IMR-90 (cell line): ENCODE results near the gene TMEFF1. TPM values are rescaled to one million over a fixed set of nuclear protein-coding genes. Genes with fewer than 3 reads are reported as not detected.
A peak's percentile ranks its signal among the peaks of the same experiment; 100 is the strongest.

Experiments used
- ATAC-seq: fragments of 200-7000 bp; cut with Tn5 transposase; 2 replicates; pipeline ENCODE4 v1.9.1; 2020; ENCODE audit warnings: low read depth, mild to moderate bottlenecking, moderate library complexity
- BruUV-seq: library from RNA; stranded (reverse); fragments of 400-500 nt; replicated peaks from 2 replicates; lab custom pipeline; 2021; lab: Mats Ljungman, UMichigan
- CTCF ChIA-PET: fragments of 300-600 bp; formaldehyde crosslinking; extraction: SDS; loops from one replicate; lab custom pipeline; 2021; ENCODE audit warnings: antibody characterized with exemption; lab: Yijun Ruan, JAX
- POLR2A ChIA-PET: fragments of 300-600 bp; sonication (Branson Sonifier 250); formaldehyde crosslinking; loops from one replicate; lab custom pipeline; 2022; ENCODE audit warnings: antibody characterized with exemption; ENCODE audit not compliant: unreplicated experiment; lab: Charles Lee
- DNase-seq: peaks from one replicate; pipeline ENCODE4 v3.0.0; 2013
- H2AFZ ChIP-seq: replicated peaks from 2 replicates; pipeline ENCODE3; 2013; ENCODE audit warnings: low read length, mild to moderate bottlenecking; ENCODE audit not compliant: poor library complexity
- H2AK5ac ChIP-seq: 2 replicates; pipeline ENCODE4 v1.6.1; 2013; ENCODE audit warnings: low read depth, low read length, inconsistent platforms
- H2AK9ac ChIP-seq: replicated peaks from 2 replicates; pipeline ENCODE3; 2013; ENCODE audit warnings: mild to moderate bottlenecking, low read depth, low read length, moderate library complexity; ENCODE audit not compliant: poor library complexity
- H2BK120ac ChIP-seq: 2 replicates; pipeline ENCODE4 v1.6.1; 2013; ENCODE audit warnings: low read depth, low read length, inconsistent platforms
- H2BK15ac ChIP-seq: 3 replicates; pipeline ENCODE4 v1.6.1; 2013; ENCODE audit warnings: low read depth, low read length, inconsistent platforms
- H2BK20ac ChIP-seq: 2 replicates; pipeline ENCODE4 v1.6.1; 2013; ENCODE audit warnings: low read depth, mild to moderate bottlenecking, inconsistent platforms, low read length, moderate library complexity
- H2BK5ac ChIP-seq: 2 replicates; pipeline ENCODE4 v1.6.1; 2013; ENCODE audit warnings: mild to moderate bottlenecking, low read depth, low read length, inconsistent platforms; ENCODE audit not compliant: poor library complexity, severe bottlenecking
- H3K14ac ChIP-seq: replicated peaks from 2 replicates; pipeline ENCODE4 v1.6.1; 2013; ENCODE audit warnings: low read depth, low read length, inconsistent platforms
- H3K18ac ChIP-seq: 2 replicates; pipeline ENCODE4 v1.6.1; 2013; ENCODE audit warnings: low read depth, low read length, control low read depth
- H3K23ac ChIP-seq: 2 replicates; pipeline ENCODE4 v1.6.1; 2013; ENCODE audit warnings: low read depth, low read length, inconsistent platforms
- H3K27ac ChIP-seq: 2 replicates; pipeline ENCODE4 v1.5.1; 2013; ENCODE audit warnings: mild to moderate bottlenecking, control low read depth, low read length; ENCODE audit not compliant: insufficient read depth
- H3K27me3 ChIP-seq: 2 replicates; pipeline ENCODE4 v1.6.1; 2013; ENCODE audit warnings: low read length; ENCODE audit not compliant: control insufficient read depth, insufficient read depth
- H3K36me3 ChIP-seq: 2 replicates; pipeline ENCODE4 v1.6.1; 2013; ENCODE audit warnings: low read length, mixed read lengths; ENCODE audit not compliant: control insufficient read depth, insufficient read depth
- H3K4ac ChIP-seq: 2 replicates; pipeline ENCODE4 v1.6.1; 2013; ENCODE audit warnings: low read depth, low read length, inconsistent platforms
- H3K4me1 ChIP-seq: 2 replicates; pipeline ENCODE4 v1.6.1; 2013; ENCODE audit warnings: low read length, mixed read lengths; ENCODE audit not compliant: control insufficient read depth, insufficient read depth
- H3K4me2 ChIP-seq: 2 replicates; pipeline ENCODE4 v1.6.1; 2013; ENCODE audit warnings: low read depth, mild to moderate bottlenecking, control low read depth, low read length, moderate library complexity
- H3K4me3 ChIP-seq: 2 replicates; pipeline ENCODE4 v1.5.1; 2013; ENCODE audit warnings: low read depth, mild to moderate bottlenecking, control low read depth, low read length, moderate library complexity; ENCODE audit not compliant: insufficient read depth
- H3K56ac ChIP-seq: 2 replicates; pipeline ENCODE4 v1.6.1; 2013; ENCODE audit warnings: low read length, inconsistent platforms; ENCODE audit not compliant: insufficient read depth; ENCODE audit errors: extremely low read depth
- H3K79me1 ChIP-seq, 2 experiments: 2 replicates each; pipeline ENCODE4 v1.6.1; 2013; ENCODE audit warnings: low read length in 2 of 2, inconsistent platforms in 1 of 2, low read depth in 1 of 2
- H3K9ac ChIP-seq: 2 replicates; pipeline ENCODE4 v1.6.1; 2013; ENCODE audit warnings: low read depth, low read length, control low read depth
- H3K9me1 ChIP-seq: 2 replicates; pipeline ENCODE4 v1.6.1; 2013; ENCODE audit warnings: low read length, inconsistent platforms; ENCODE audit not compliant: insufficient read depth
- H3K9me3 ChIP-seq: 2 replicates; pipeline ENCODE4 v1.6.1; 2013; ENCODE audit warnings: low read length; ENCODE audit not compliant: control insufficient read depth, insufficient read depth
- H4K20me1 ChIP-seq: 2 replicates; pipeline ENCODE4 v1.6.1; 2013; ENCODE audit warnings: low read length, inconsistent platforms; ENCODE audit not compliant: insufficient read depth
- H4K5ac ChIP-seq: 2 replicates; pipeline ENCODE4 v1.6.1; 2013; ENCODE audit warnings: mild to moderate bottlenecking, low read depth, low read length, control low read depth
- H4K8ac ChIP-seq, 2 experiments: 2 replicates each; pipeline ENCODE4 v1.6.1; 2013; ENCODE audit warnings: low read depth in 2 of 2, low read length in 2 of 2, control low read depth in 1 of 2, inconsistent platforms in 1 of 2
- H4K91ac ChIP-seq: 2 replicates; pipeline ENCODE4 v1.6.1; 2013; ENCODE audit warnings: low read depth, low read length, inconsistent platforms; ENCODE audit not compliant: insufficient read depth
- BHLHE40 ChIP-seq: fragments of 150-350 bp; IDR thresholded peaks from 2 replicates; pipeline ENCODE4 v1.6.1; 2016; ENCODE audit warnings: mild to moderate bottlenecking, low read depth, low read length
- CEBPB ChIP-seq: IDR thresholded peaks from 2 replicates; pipeline ENCODE4 v1.6.1; 2012; ENCODE audit warnings: low read depth, low read length, improper control_type of control experiment
- CHD1 ChIP-seq: IDR thresholded peaks from 2 replicates; pipeline ENCODE4 v1.6.1; 2012; ENCODE audit warnings: low read depth, low read length, improper control_type of control experiment
- FOS ChIP-seq: fragments of 150-350 bp; IDR thresholded peaks from 2 replicates; pipeline ENCODE4 v1.6.1; 2016; ENCODE audit warnings: low read depth, low read length
- MAFK ChIP-seq: IDR thresholded peaks from 2 replicates; pipeline ENCODE4 v1.6.1; 2012; ENCODE audit warnings: low read depth, low read length, improper control_type of control experiment
- MAZ ChIP-seq: IDR thresholded peaks from 2 replicates; pipeline ENCODE4 v1.6.1; 2012; ENCODE audit warnings: low read depth, mild to moderate bottlenecking, low read length, improper control_type of control experiment, moderate library complexity, borderline replicate concordance
- MXI1 ChIP-seq: IDR thresholded peaks from 2 replicates; pipeline ENCODE4 v1.6.1; 2012; ENCODE audit warnings: low read depth, mild to moderate bottlenecking, low read length, moderate library complexity, borderline replicate concordance
- NFE2L2 ChIP-seq: fragments of 150-350 bp; IDR thresholded peaks from 2 replicates; pipeline ENCODE4 v1.6.1; 2016; ENCODE audit warnings: low read depth, mild to moderate bottlenecking, low read length
- POLR2A ChIP-seq: IDR thresholded peaks from 2 replicates; pipeline ENCODE4 v1.6.1; 2012; ENCODE audit warnings: mild to moderate bottlenecking, low read depth, low read length
- RAD21 ChIP-seq: IDR thresholded peaks from 2 replicates; pipeline ENCODE4 v1.6.1; 2012; ENCODE audit warnings: low read length, improper control_type of control experiment
- RFX5 ChIP-seq: IDR thresholded peaks from 2 replicates; pipeline ENCODE4 v1.8.0; 2012; ENCODE audit warnings: low read depth, mild to moderate bottlenecking, low read length, moderate library complexity
- SMC3 ChIP-seq: fragments of 150-350 bp; IDR thresholded peaks from 2 replicates; pipeline ENCODE4 v1.6.1; 2016; ENCODE audit warnings: low read depth, mild to moderate bottlenecking, antibody characterized with exemption, low read length, moderate library complexity
- WGBS, 2 experiments: methylation state at CpG; one replicate each; pipeline versions ENCODE4 v1.1.5 to v1.1.7; 2013; ENCODE audit warnings: missing lambda C conversion rate in 2 of 2; ENCODE audit not compliant: insufficient read length in 1 of 2; ENCODE audit errors: extremely low coverage in 2 of 2; 5-methylcytosine and 5-hydroxymethylcytosine counted together
- dilution Hi-C: fragments of 300-500 bp; cut with HindIII; formaldehyde crosslinking; loops from one replicate; pipeline ENCODE4 v1.14.3; 2018; ENCODE audit warnings: low sequenced_read_pairs; ENCODE audit not compliant: unreplicated experiment
- in situ Hi-C: fragments of 300-500 bp; cut with MboI; formaldehyde crosslinking; loops from 3 replicates; pipeline ENCODE4 v1.14.3; 2019; ENCODE audit warnings: low sequenced_read_pairs, inconsistent platforms, mixed read lengths
- intact Hi-C: fragments of 100-400 bp; cut with micrococcal nuclease; formaldehyde crosslinking; loops from 2 replicates; pipeline ENCODE4 v1.10.0; 2022
- polyA plus RNA-seq, 3 experiments: library from polyadenylated mRNA; depleted of rRNA; stranded (reverse); fragments of >200 nt; gene quantifications; 2 replicates each; pipeline ENCODE4 v1.2.3, GENCODE V29; 2012; ENCODE audit warnings: low replicate concordance in 1 of 3
- total RNA-seq: library from RNA; depleted of rRNA; stranded (reverse); fragments of >200 nt; gene quantifications from 2 replicates; pipeline ENCODE4 v1.2.3, GENCODE V29; 2012
- TF ChIP-seq, protein P1 (sequence below): conservative IDR thresholded peaks from 2 replicates; pipeline ENCODE4 v1.5.1; 2012; ENCODE audit warnings: mild to moderate bottlenecking, low read depth, low read length, improper control_type of control experiment
- TF ChIP-seq, protein P2 (sequence below): fragments of 150-350 bp; IDR thresholded peaks from 2 replicates; pipeline ENCODE4 v1.6.1; 2017; ENCODE audit warnings: mild to moderate bottlenecking, antibody characterized with exemption, low read length, low read depth

Gene TMEFF1
- total and polyA plus RNA-seq, 2 of the 4 experiments (the other 2 are of a cell fraction): 0.62 to 0.90 TPM

DNA sequence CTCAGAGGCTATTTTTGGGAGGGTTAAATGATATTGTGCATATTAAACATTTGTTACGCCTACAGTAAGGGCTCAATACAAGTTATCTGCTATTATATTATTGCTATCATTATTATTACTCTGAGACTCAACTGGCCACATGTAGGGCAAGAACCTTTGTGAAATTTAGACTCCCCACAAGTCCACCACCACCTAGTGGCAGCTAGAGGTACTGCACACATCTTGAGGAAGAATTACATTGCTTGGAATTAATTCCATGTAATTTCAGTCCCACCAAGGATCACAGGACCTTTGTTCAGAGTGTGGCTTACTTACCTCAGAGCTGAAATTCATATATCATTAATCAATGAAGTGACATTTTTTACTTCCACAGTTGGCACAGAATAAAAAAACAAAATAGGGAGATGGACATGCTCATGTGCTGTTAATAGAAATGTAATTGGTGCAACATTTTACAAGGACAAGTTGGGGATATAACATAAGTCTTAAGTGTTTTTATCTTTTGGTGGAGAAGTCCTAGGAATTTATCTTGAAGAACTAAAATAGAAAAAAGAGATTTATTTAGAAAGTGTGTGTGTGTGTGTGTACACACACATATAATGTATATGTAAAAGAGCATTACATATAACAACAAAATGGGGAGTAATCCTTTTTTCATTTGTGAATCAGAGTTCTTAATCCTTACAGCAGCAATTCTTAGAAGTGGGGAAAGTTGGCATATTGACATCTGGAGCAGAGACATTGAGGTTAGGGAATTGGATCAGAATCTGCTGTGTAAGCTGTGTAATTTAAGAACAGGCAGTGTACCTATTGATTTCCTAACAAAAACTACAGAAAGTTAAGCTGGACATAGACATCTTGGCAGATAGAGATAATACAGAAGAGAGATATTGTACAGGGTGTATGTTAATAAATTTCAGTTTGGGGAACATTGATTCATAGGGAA lies 34.8 kb upstream of the TMEFF1 start:
- CTCF ChIA-PET: interaction anchor here (0.6 to 1.5 kb wide), 6 partner anchors 9 to 624 kb away, joined by 3 to 5 read pairs (median 4); partner anchors contain the start of gene CAVIN4
- TF ChIP-seq MXI1: no peak
- peak; percentile 77 for TF ChIP-seq SMC3
- TF ChIP-seq, protein P1, sequence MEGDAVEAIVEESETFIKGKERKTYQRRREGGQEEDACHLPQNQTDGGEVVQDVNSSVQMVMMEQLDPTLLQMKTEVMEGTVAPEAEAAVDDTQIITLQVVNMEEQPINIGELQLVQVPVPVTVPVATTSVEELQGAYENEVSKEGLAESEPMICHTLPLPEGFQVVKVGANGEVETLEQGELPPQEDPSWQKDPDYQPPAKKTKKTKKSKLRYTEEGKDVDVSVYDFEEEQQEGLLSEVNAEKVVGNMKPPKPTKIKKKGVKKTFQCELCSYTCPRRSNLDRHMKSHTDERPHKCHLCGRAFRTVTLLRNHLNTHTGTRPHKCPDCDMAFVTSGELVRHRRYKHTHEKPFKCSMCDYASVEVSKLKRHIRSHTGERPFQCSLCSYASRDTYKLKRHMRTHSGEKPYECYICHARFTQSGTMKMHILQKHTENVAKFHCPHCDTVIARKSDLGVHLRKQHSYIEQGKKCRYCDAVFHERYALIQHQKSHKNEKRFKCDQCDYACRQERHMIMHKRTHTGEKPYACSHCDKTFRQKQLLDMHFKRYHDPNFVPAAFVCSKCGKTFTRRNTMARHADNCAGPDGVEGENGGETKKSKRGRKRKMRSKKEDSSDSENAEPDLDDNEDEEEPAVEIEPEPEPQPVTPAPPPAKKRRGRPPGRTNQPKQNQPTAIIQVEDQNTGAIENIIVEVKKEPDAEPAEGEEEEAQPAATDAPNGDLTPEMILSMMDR: peak; percentile 87
- TF ChIP-seq, protein P2, sequence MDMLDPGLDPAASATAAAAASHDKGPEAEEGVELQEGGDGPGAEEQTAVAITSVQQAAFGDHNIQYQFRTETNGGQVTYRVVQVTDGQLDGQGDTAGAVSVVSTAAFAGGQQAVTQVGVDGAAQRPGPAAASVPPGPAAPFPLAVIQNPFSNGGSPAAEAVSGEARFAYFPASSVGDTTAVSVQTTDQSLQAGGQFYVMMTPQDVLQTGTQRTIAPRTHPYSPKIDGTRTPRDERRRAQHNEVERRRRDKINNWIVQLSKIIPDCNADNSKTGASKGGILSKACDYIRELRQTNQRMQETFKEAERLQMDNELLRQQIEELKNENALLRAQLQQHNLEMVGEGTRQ: peak; percentile 26; the same call in 1 of the 2 replicates
- TF ChIP-seq NFE2L2: no peak
- no peak for TF ChIP-seq BHLHE40
- TF ChIP-seq RFX5: no peak
- TF ChIP-seq RAD21: peak; percentile 69
- TF ChIP-seq MAZ: no peak
- TF ChIP-seq MAFK: no peak
- TF ChIP-seq CEBPB: no peak
- TF ChIP-seq FOS: no peak
- no peak for TF ChIP-seq POLR2A
- TF ChIP-seq CHD1: no peak

More for the DNA sequence above, 34.8 kb upstream of the TMEFF1 start:
- WGBS, 2 experiments: no CpG with 5 or more reads among the region's 1 CpG
- ATAC-seq: peak; percentile 79
- no TSS peak for BruUV-seq
- Histone ChIP-seq H4K5ac (no peak overlapping the region), H3K18ac (no peak overlapping the region), H3K36me3 (peaks cover 11% of the 10 kb centered on the region), H3K4ac (no peak overlapping the region), H4K20me1 (peaks cover 96% of the 10 kb centered on the region), H3K27me3 (no peaks in the 10 kb centered on the region), H3K9me1 (peaks cover 26% of the 10 kb centered on the region), H2AFZ (no peak overlapping the region), H4K8ac (no peak overlapping the region), H3K27ac (no peak overlapping the region), H3K9ac (no peak overlapping the region), H2BK120ac (no peak overlapping the region), H3K4me1 (peaks cover 2% of the 10 kb centered on the region; the same call in 1 of the 2 replicates), H3K4me3 (no peak overlapping the region), H2BK5ac (no peak overlapping the region), H3K9me3 (no peaks in the 10 kb centered on the region), H3K79me1 (peaks cover 5 to 56% of the 10 kb centered on the region in 2 experiments; a peak in 3 of 4 replicates), H2AK9ac (no peak overlapping the region), H3K14ac (no peak overlapping the region), H3K56ac (no peak overlapping the region), H2BK20ac (no peak overlapping the region), H3K23ac (no peak overlapping the region), H4K91ac (no peak overlapping the region), H3K4me2 (no peak overlapping the region), H2AK5ac (no peak overlapping the region), H2BK15ac (no peak overlapping the region)
- dilution Hi-C loops (no loop called here), in situ Hi-C loops (no loop called here), intact Hi-C loops (no loop called here)
- peak; percentile 78 for DNase-seq
- POLR2A ChIA-PET: no interaction called here
